ENCODE measurements around the gene SLC25A25. TPM values are rescaled to one million over a fixed set of nuclear protein-coding genes. Genes with fewer than 3 reads are reported as not detected.

The SLC25A25 gene
- total RNA-seq, 2 donors from 2014 or later = 12.9 to 13.1 TPM

GRCh38 chr9:128072144-128073021, 4.4 kb downstream of the SLC25A25 start:
- Mint-ChIP-seq H3K27me3 (ENCODE audit: insufficient read depth) (no peaks in the 10 kb centered on the region), H3K27ac (peak overlapping the region; percentile 11), H3K9me3 (no peaks in the 10 kb centered on the region), H3K4me1 (peaks cover 28% of the 10 kb centered on the region), H3K36me3 (ENCODE audit: low read depth) (peaks cover under 1% of the 10 kb centered on the region), H3K4me3 (no peak overlapping the region)
- peaks cover 7% of the 10 kb centered on the region for H3K4me1 ChIP-seq (ENCODE audit: control insufficient read depth, insufficient read depth, low read length)
- TF ChIP-seq, protein P1, sequence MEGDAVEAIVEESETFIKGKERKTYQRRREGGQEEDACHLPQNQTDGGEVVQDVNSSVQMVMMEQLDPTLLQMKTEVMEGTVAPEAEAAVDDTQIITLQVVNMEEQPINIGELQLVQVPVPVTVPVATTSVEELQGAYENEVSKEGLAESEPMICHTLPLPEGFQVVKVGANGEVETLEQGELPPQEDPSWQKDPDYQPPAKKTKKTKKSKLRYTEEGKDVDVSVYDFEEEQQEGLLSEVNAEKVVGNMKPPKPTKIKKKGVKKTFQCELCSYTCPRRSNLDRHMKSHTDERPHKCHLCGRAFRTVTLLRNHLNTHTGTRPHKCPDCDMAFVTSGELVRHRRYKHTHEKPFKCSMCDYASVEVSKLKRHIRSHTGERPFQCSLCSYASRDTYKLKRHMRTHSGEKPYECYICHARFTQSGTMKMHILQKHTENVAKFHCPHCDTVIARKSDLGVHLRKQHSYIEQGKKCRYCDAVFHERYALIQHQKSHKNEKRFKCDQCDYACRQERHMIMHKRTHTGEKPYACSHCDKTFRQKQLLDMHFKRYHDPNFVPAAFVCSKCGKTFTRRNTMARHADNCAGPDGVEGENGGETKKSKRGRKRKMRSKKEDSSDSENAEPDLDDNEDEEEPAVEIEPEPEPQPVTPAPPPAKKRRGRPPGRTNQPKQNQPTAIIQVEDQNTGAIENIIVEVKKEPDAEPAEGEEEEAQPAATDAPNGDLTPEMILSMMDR (conservative IDR thresholded peaks at IDR 0.05) = no peak
- H3K27me3 ChIP-seq (ENCODE audit: control insufficient read depth, insufficient read depth, low read length, poor library complexity, severe bottlenecking) = no peaks in the 10 kb centered on the region
- WGBS, 2 experiments (ENCODE audit: insufficient coverage in 1 of 2, insufficient read length in 1 of 2) = 60 to 75% methylated on average over 4 to 5 of the region's 5 CpGs
- peak overlapping the region; percentile 39 for H3K27ac ChIP-seq (ENCODE audit: low read depth, low read length)
- H3K36me3 ChIP-seq (ENCODE audit: control insufficient read depth, insufficient read depth, low read length) = peaks cover 3% of the 10 kb centered on the region
- no peaks in the 10 kb centered on the region for H3K9me3 ChIP-seq (ENCODE audit: control insufficient read depth, low read length)
- H3K4me3 ChIP-seq (ENCODE audit: low read length) = no peak overlapping the region
- no peak overlapping the region for H3K9ac ChIP-seq (ENCODE audit: extremely low read depth, low read length, poor library complexity, severe bottlenecking)
- DNase-seq = no peak

GRCh38 chr9:128073253-128073886, 5.3 kb downstream of the SLC25A25 start:
- no peaks in the 10 kb centered on the region for H3K27me3 Mint-ChIP-seq (ENCODE audit: insufficient read depth)
- peaks cover 3% of the 10 kb centered on the region for H3K36me3 ChIP-seq (ENCODE audit: control insufficient read depth, insufficient read depth, low read length)
- no peak for DNase-seq
- peaks cover 10% of the 10 kb centered on the region for H3K4me1 ChIP-seq (ENCODE audit: control insufficient read depth, insufficient read depth, low read length)
- no peak overlapping the region for H3K27ac Mint-ChIP-seq
- H3K9ac ChIP-seq (ENCODE audit: extremely low read depth, low read length, poor library complexity, severe bottlenecking) = no peak overlapping the region
- H3K27ac ChIP-seq (ENCODE audit: low read depth, low read length) = no peak overlapping the region
- H3K9me3 ChIP-seq (ENCODE audit: control insufficient read depth, low read length) = no peaks in the 10 kb centered on the region
- H3K4me3 Mint-ChIP-seq = no peak overlapping the region
- 92% methylated on average over 5 to 6 of the region's 7 CpGs for WGBS, 2 experiments (ENCODE audit: insufficient coverage in 1 of 2, insufficient read length in 1 of 2)
- peaks cover 33% of the 10 kb centered on the region for H3K4me1 Mint-ChIP-seq
- TF ChIP-seq, protein P1 (conservative IDR thresholded peaks at IDR 0.05) = no peak
- H3K4me3 ChIP-seq (ENCODE audit: low read length) = no peak overlapping the region
- no peaks in the 10 kb centered on the region for H3K9me3 Mint-ChIP-seq
- H3K36me3 Mint-ChIP-seq (ENCODE audit: low read depth) = peaks cover 4% of the 10 kb centered on the region
- no peaks in the 10 kb centered on the region for H3K27me3 ChIP-seq (ENCODE audit: control insufficient read depth, insufficient read depth, low read length, poor library complexity, severe bottlenecking)

DNA sequence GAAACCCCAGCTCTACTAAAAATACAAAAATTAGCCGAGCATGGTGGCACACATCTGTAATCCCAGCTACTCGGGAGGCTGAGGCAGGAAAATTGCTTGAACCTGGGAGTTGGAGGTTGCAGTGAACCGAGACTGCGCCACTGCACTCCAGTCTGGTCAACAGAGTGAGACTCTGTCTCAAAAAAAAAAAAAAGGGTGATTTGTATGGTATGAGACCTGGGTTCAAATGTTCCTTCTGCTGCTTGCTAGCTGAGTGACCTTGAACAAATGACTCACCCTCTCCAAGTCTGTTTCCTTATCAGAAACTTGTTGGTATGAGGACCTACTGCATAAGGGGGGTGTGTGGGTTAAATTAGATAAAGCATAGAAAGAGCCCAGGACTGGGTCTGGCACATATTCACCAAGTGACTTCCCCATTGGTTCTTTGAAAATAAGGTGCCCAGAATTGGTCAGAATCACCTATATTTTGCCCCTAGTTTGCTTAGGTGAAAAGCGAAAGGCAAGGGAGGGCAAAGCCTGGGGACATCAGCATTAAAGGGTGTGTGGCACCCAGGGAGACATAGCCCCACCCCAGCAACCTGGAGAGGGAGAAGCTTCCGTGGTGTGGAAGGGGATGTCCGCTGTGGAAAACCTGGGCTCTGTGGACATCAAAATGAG, 9.9 kb downstream of the SLC25A25 start:
- peaks cover 3% of the 10 kb centered on the region for H3K4me1 ChIP-seq (ENCODE audit: control insufficient read depth, insufficient read depth, low read length)
- peaks cover 3% of the 10 kb centered on the region for H3K36me3 ChIP-seq (ENCODE audit: control insufficient read depth, insufficient read depth, low read length)
- TF ChIP-seq, protein P1 (conservative IDR thresholded peaks at IDR 0.05) = no peak
- H3K9me3 ChIP-seq (ENCODE audit: control insufficient read depth, low read length) = no peaks in the 10 kb centered on the region
- Mint-ChIP-seq H3K4me3 (no peak overlapping the region), H3K36me3 (ENCODE audit: low read depth) (peaks cover 7% of the 10 kb centered on the region), H3K9me3 (no peaks in the 10 kb centered on the region), H3K4me1 (peaks cover 25% of the 10 kb centered on the region), H3K27ac (peak overlapping the region; percentile 12), H3K27me3 (ENCODE audit: insufficient read depth) (no peaks in the 10 kb centered on the region)
- no peak overlapping the region for H3K27ac ChIP-seq (ENCODE audit: low read depth, low read length)
- no peak for DNase-seq
- no peak overlapping the region for H3K9ac ChIP-seq (ENCODE audit: extremely low read depth, low read length, poor library complexity, severe bottlenecking)
- H3K4me3 ChIP-seq (ENCODE audit: low read length) = no peak overlapping the region
- H3K27me3 ChIP-seq (ENCODE audit: control insufficient read depth, insufficient read depth, low read length, poor library complexity, severe bottlenecking) = no peaks in the 10 kb centered on the region
- WGBS, 2 experiments (ENCODE audit: insufficient coverage in 1 of 2, insufficient read length in 1 of 2) = 90 to 93% methylated on average over 4 to 6 of the region's 7 CpGs

Data from endodermal cell (in vitro differentiated cells).